SK-N-DZ (cell line): ENCODE data around the gene ASCC1. TPM values are rescaled to one million over a fixed set of nuclear protein-coding genes. Genes with fewer than 3 reads are reported as not detected.
"Not testable (repeated sequence)": the region's sequence is repeated elsewhere in the genome, so short reads cannot be mapped to it uniquely, and the experiment has no call there.

Experiments used
- DNase-seq: peaks from one replicate; pipeline ENCODE4 v3.0.0-alpha.2; 2015; ENCODE audit warnings: low spot score
- polyA plus RNA-seq, 2 experiments: library from polyadenylated mRNA; depleted of rRNA; stranded (reverse); fragments of >200 nt; gene quantifications; 2 replicates each; pipeline ENCODE4 v1.2.3, GENCODE V29; 2014

The ASCC1 gene
- 39.5 and 50.1 TPM in 2 replicates for polyA plus RNA-seq (2014; cell fraction: cytosol; rRNA removed)
- 23.2 and 23.7 TPM in 2 replicates for polyA plus RNA-seq (2014; cell fraction: nucleus; rRNA removed)

DNA sequence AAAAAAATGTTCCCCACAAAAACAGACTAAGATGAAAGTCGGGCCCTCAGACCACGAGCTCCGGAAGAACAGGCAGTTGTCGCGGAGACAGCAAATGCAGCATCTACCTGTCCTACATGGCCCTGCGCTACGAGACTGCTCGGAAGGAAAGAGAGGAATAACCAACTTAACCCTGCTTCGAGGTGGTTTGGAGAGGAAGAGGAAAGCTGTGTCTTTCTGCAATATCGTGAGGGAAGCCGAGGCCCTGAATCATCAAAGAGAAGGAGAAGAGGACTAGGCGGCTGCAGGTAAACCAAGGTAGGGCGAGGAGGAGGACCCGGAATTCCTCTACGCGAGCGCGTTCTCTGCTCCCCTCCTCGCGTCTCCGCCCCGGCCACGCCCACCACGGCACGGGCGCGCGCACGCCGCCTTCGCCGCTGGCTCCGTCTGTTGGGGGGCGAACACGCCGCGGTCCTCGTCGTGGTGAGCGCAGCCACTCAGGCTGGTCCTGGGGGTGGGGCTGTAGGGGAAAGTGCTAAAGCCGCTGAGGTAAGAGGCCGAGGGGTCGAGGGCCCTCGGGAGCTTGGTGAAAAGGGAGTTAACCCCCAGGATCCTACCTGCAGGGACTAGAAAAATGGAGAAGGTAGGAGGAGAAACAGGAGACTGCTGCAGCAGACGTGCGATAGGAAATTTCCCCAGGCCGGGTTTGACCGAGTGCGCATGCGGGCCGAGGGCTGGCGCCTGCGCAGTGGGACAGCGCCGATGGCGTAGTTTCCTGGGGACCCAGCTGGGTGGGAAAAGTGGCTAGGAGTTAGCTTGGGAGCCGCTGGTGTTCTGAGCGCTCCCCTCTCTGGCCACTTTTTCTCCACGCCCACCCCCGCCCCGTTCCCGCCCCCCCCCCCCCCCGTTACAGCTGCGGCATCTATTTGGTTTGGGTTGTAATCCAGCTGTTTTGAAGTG lies at the start of gene ASCC1, which contains the start of gene ANAPC16:
TSS of gene ASCC1 (minus strand) at position 666 of the 939 bp plus-strand sequence. CDS start 2,978 bp downstream, outside the sequence.
TSS of gene ANAPC16 (plus strand) at position 402 of the 939 bp plus-strand sequence. CDS start 7,903 bp downstream, outside the sequence.
- DNase-seq, result peak; percentile 91

GRCh38 chr10:72265508-72265907 lies 49.4 kb upstream of the ASCC1 start:
- DNase-seq, result no peak

DNA sequence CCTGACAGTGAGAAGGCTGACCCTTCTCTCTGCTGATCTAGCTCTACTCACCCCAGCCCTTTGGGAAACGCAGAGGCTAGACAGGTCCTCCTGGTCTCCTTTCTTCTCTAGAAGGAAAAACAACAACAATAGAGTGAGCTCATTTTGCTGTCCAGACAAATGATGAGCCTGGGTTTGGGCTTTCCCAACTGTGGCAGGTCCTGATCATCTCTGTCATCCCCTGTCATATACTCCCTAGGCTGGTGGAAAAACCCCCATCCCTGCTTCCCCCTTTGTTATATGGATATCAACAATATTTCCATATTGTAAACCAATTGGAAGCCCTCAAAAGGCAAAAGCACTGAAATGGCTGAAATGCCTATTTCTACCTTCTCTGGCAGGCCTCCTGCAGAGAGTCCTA lies 48.5 kb upstream of the ASCC1 start:
- DNase-seq, result no peak

DNA sequence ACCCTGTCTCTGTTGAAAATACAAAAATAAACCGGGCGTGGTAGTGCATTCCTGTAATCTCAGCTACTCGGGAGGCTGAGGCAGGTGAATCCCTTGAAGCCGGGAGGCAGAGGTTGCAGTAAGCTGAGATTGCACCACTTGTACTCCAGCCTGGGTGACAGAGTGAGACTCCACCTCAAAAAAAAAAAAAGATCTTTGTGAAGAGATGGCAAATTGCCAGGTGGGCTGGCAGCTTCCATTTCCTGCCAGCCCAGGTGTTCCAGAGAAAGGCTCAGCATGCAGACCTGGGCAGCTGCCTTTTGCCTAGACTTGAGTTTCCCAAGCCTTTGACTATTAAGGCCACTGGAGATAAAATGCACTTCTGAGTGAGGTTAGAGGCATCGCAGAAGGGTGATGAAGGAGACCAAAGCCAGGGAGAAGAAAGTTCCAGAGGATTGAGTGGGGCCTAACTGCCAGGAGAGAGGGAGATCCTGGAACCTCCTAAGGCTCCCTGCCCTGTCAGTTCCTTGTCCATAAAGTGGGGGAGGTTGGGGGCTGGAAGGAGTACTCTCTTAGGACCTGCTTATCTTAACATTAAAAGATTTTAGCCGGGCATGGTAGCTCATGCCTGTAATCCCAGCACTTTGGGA lies 47.7 kb upstream of the ASCC1 start:
- no peak for DNase-seq

GRCh38 chr10:72261784-72262404 lies 45.8 kb upstream of the ASCC1 start:
- no peak for DNase-seq

DNA sequence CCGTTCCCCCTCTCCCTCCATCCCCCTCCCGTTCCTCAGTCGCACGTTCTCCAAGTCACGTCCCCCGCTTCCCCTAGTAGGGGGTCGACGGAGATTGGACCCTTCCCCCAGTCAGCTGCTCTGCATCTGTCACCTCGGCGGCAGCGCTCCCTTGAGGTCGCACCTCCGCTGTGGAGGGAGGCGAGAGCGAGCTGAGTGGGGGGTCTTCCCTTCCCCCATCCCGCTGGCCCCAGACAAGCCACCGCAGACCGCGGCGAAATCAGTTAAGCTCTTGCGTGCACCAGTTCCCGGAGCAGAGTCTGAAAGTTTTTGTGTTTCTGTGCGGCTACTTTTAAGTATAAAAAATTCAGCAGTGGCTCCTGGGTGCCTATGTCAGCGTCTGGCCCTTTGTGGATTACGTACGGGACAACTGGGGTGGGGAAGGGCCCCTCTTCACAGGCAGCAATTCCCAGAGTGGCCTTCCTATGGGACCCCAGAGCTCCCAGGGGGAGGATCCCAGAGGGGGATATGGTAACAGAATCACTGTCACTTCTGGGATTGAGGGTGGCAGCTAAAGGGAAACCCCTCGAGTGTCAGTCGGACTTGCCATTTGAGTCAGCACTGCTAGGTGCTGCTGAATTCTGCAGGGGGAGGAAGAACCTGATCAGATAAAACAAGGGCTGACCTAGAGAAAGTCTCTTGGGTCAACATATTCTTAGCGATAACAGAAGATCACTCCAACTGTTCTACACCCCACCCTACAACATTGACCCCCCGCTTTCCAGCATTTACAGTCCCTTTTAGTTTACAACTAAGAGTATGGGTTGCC lies 45.1 kb upstream of the ASCC1 start:
- DNase-seq, result no peak

DNA sequence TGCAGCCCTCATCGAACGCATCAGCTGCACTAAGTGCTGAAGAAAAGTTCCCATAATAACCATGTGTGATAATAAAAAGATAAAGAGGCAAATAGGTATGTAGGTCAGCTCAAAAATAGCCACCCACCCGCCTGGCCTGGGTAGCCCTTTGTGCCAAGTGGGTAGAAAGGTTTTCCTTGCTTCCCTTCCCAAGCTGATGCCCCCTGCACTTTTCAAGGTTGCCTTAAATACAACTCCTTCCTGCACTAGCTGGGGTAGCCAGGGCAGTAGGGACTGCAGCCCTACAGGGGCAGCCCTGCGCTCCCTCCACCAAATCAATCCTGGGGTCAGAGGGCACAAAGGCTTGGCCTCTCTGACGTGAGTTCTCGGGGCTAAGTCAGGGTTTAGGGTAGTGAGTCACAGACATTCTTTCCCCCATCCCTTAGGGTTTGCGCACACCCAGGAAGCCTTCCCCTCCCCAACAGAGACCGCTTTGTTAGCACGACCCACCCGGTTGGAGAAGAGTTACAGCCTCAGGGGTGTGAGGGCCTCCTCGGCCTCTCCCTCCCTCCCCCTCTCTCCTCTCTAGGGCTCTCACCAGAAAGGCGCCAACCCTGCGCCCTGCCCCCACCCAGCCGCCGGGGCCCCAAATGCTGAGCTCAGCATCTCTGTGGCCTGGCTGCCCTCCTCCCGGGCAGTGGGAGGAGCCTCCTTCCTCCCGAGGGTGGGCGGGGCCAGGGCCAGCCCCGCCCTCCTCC lies 44.3 kb upstream of the ASCC1 start:
- peak; percentile 96 for DNase-seq

- DNase-seq, result peak; percentile 79
Measured at GRCh38 chr10:72259491-72260238, 43.6 kb upstream of the ASCC1 start.

- no peak for DNase-seq
Measured at GRCh38 chr10:72258617-72259016, 42.5 kb upstream of the ASCC1 start.

- no peak for DNase-seq
Measured at GRCh38 chr10:72257051-72257892, 41.2 kb upstream of the ASCC1 start.

GRCh38 chr10:72255977-72256729 lies 40.1 kb upstream of the ASCC1 start:
- no peak for DNase-seq

GRCh38 chr10:72254813-72255568 lies 38.9 kb upstream of the ASCC1 start:
- DNase-seq, result peak; percentile 77

DNA sequence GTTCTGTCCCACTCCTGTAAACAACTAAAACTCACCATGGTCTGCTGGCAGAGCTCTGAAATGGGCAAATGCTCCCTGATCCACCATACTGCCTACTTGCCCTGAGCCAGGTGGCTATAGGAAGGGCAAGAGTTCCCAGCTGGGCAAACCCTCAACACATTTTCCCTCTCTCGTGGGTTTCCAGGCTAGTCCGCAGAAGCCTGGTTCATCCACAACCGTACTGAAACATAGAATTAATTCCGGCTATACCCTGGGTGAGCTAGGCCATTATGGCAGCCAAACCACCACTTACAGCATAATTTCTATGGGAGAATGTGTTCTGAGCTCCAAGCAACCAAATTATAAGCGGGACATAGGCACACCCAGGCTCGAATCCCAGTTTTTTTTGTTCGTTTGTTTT lies 37.5 kb upstream of the ASCC1 start:
- no peak for DNase-seq

DNA sequence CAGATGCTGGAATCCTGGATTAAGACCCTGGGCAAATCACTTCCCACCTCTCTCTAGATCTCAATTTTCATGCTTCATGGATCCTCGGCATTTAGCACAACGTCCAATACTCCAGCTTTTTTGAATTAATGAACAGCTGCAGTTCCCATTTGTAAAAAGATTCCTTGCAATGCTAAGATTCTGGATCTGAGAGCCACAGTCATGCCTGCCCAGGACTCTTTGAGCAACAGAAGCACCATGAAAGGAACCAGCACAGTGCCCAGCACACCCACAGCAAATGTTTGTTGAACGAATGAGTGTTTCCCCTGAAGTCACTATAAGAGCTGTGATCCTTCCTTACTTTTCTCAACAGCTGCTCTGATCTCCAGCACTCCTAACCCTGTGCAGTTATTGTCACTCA lies 36.9 kb upstream of the ASCC1 start:
- DNase-seq, result no peak

- no peak for DNase-seq
Measured at GRCh38 chr10:72251635-72252034, 35.6 kb upstream of the ASCC1 start.

GRCh38 chr10:72250666-72251065 lies 34.6 kb upstream of the ASCC1 start:
- no peak for DNase-seq

DNA sequence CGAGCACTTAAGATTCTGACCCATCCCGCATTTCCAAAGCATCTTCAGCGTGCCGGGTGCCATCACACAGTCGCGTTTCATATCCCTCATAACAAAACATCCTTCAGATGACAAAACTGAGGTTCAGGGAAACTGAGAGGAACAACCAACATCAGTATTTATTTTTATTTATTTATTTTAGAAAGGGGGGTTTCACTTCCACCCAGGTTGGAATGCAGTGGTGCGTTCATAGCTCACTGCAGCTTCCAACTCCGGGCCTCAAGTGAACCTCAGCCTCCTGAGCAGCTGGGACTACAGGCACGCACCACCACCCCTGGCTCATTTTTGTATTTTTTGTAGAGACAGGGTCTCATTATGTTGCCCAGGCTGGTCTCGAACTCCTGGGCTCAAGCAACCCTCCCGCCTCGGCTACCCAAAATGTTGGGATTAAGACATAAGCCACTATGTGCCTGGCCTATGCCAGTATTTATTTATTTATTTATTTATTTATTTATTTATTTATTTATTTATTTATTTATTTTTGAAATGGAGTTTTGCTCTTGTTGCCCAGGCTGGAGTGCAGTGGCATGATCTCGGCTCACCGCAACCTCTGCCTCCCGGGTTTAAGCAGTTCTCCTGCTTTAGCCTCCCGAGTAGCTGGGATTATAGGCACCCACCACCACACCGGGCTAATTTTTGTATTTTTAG lies 33.2 kb upstream of the ASCC1 start:
- DNase-seq, result not testable (repeated sequence)
